ENCODE results near the gene REV3L. TPM values are rescaled to one million over a fixed set of nuclear protein-coding genes. Genes with fewer than 3 reads are reported as not detected.

Gene REV3L
- total RNA-seq, 1 experiment from 2014 or later = 5.3 TPM

- peaks cover 0 to 6% (median 2%) of the 10 kb centered on the region in 3 experiments; a peak in 5 of 7 replicates for H3K36me3 Mint-ChIP-seq (ENCODE audit: insufficient read depth in 1 of 3, low read depth in 3 of 3)
- Histone ChIP-seq H3K9me3 (ENCODE audit: control insufficient read depth, low read depth, low read length) (no peaks in the 10 kb centered on the region), H3K23ac (ENCODE audit: insufficient read length, low read depth, low read length) (no peak overlapping the region), H3K27ac (ENCODE audit: insufficient read length, low read depth, low read length) (no peak overlapping the region), H2AFZ (ENCODE audit: low read length) (no peak overlapping the region), H3K18ac (ENCODE audit: insufficient read length, low read depth, low read length) (no peak overlapping the region), H3K4me1 (ENCODE audit: insufficient read depth, low read length) (no peaks in the 10 kb centered on the region), H3K79me2 (ENCODE audit: insufficient read depth, low read length) (no peaks in the 10 kb centered on the region), H2BK12ac (ENCODE audit: insufficient read length, low read depth, low read length) (no peak overlapping the region), H3K4me2 (ENCODE audit: insufficient read depth, insufficient read length, low read length) (peak overlapping the region; percentile 99), H3K4ac (ENCODE audit: low read depth, low read length) (no peak overlapping the region), H2BK120ac (ENCODE audit: low read depth, low read length, poor library complexity, severe bottlenecking) (no peak overlapping the region), H2BK20ac (ENCODE audit: low read depth, low read length, poor library complexity, severe bottlenecking) (no peak overlapping the region), H4K91ac (ENCODE audit: insufficient read length, low read depth, low read length) (no peak overlapping the region), H3K27me3 (ENCODE audit: insufficient read depth, low read length) (peaks cover 25% of the 10 kb centered on the region; the same call in 1 of the 2 replicates), H4K5ac (ENCODE audit: insufficient read length, low read depth, low read length) (no peak overlapping the region), H3K14ac (ENCODE audit: insufficient read depth, low read length) (no peak overlapping the region), H3K9ac (ENCODE audit: extremely low read depth, insufficient read length, low read length) (no peak overlapping the region), H3T11ph (ENCODE audit: low read length) (no peak overlapping the region), H3K56ac (ENCODE audit: insufficient read length, low read depth, low read length) (no peak overlapping the region), H3K23me2 (ENCODE audit: insufficient read length, low read depth, low read length, poor library complexity, severe bottlenecking) (peaks cover 11% of the 10 kb centered on the region), H4K20me1 (ENCODE audit: control insufficient read depth, insufficient read depth, insufficient read length) (no peaks in the 10 kb centered on the region), H2BK5ac (ENCODE audit: insufficient read length, low read length) (no peak overlapping the region), H3K79me1 (ENCODE audit: insufficient read depth, low read depth, low read length, poor library complexity, severe bottlenecking) (peaks cover under 1% of the 10 kb centered on the region), H4K8ac (replicated peaks; ENCODE audit: insufficient read length, low read depth, low read length) (no peak overlapping the region), H2BK15ac (ENCODE audit: low read depth, low read length) (no peak overlapping the region), H2AK5ac (ENCODE audit: insufficient read length, low read length) (no peak overlapping the region)
- peaks cover 58% of the 10 kb centered on the region for H3K27me3 Mint-ChIP-seq (ENCODE audit: low read depth)
- DNase-seq = no peak
- peaks cover 39 to 45% of the 10 kb centered on the region in 2 experiments for H3K4me1 Mint-ChIP-seq
- no peak overlapping the region for H3K27ac Mint-ChIP-seq
- TF ChIP-seq CTCF (conservative IDR thresholded peaks at IDR 0.05) = no peak
- peaks cover 0 to 3% of the 10 kb centered on the region in 2 experiments; a peak in 2 of 5 replicates for H3K9me3 Mint-ChIP-seq
- H3K4me3 Mint-ChIP-seq = peak overlapping the region; percentile 88 to 96
- WGBS (ENCODE audit: extremely low coverage, insufficient read length, low lambda C conversion rate) = no CpG with 5 or more reads among the region's 6 CpGs
Measured at GRCh38 chr6:111480988-111481822, 1.8 kb downstream of the REV3L start.

Measured in H9 (cell line).